Endothelial cell of umbilical vein (primary cell): ENCODE data around the gene SUCLG1. TPM values are rescaled to one million over a fixed set of nuclear protein-coding genes. Genes with fewer than 3 reads are reported as not detected.

Experiments
- BruUV-seq: library from RNA; stranded (reverse); fragments of 400-500 nt; replicated peaks from 2 replicates; lab custom pipeline; 2021; lab: Mats Ljungman, UMichigan
- CTCF ChIA-PET: fragments of 300-600, 350-600 bp; sonication (Branson Sonifier 250); formaldehyde crosslinking; loops from one replicate; lab custom pipeline; 2021; ENCODE audit warnings: antibody characterized with exemption, inconsistent platforms; lab: Charles Lee
- POLR2A ChIA-PET: fragments of 300-600, 350-600 bp; sonication (Branson Sonifier 250); formaldehyde crosslinking; loops from one replicate; lab custom pipeline; 2021; ENCODE audit warnings: antibody characterized with exemption, inconsistent platforms; lab: Charles Lee
- DNase-seq: peaks from one replicate; pipeline ENCODE4 v3.0.0-alpha.2; 2011; ENCODE audit warnings: low read depth, low spot score
- FAIRE-seq: peaks from 2 replicates; lab custom pipeline; 2011; peaks lifted over from hg19 to GRCh38; lab: Jason Lieb, UNC
- H2AFZ ChIP-seq: 2 replicates; pipeline ENCODE4 v1.6.0; 2012; ENCODE audit warnings: low read depth, low read length, control low read depth, inconsistent platforms
- H3K27ac ChIP-seq: 2 replicates; pipeline ENCODE4 v1.5.1; 2011; ENCODE audit warnings: low read depth, mild to moderate bottlenecking, control low read depth, low read length, moderate library complexity; ENCODE audit not compliant: insufficient read depth
- H3K27me3 ChIP-seq, 2 experiments: 2 replicates each; pipeline versions ENCODE4 v1.6.0 to v1.6.1; 2011; ENCODE audit warnings: low read length in 2 of 2, mixed read lengths in 1 of 2; ENCODE audit not compliant: control insufficient read depth in 2 of 2, insufficient read depth in 2 of 2
- H3K36me3 ChIP-seq, 2 experiments: 2 replicates in 1 of 2; 3 replicates in 1 of 2; pipeline ENCODE4 v1.5.1; 2011; ENCODE audit warnings: low read length in 2 of 2, mild to moderate bottlenecking in 1 of 2, moderate library complexity in 1 of 2; ENCODE audit not compliant: control insufficient read depth in 2 of 2, insufficient read depth in 2 of 2; ENCODE audit errors: extremely low read depth in 1 of 2
- H3K4me1 ChIP-seq: 3 replicates; pipeline ENCODE4 v1.5.1; 2011; ENCODE audit warnings: mild to moderate bottlenecking, low read length; ENCODE audit not compliant: control insufficient read depth, insufficient read depth; ENCODE audit errors: extremely low read depth
- H3K4me2 ChIP-seq: 2 replicates; pipeline ENCODE4 v1.6.1; 2011; ENCODE audit warnings: low read length, control low read depth, mixed read lengths; ENCODE audit not compliant: insufficient read depth
- H3K4me3 ChIP-seq, 3 experiments: fragments of 200-600 bp in 1 of 3; sonication (generic), shearing (Covaris generic) in 1 of 3; replicated peaks in 1 of 3; 2 replicates each; pipeline ENCODE4 v1.5.1; 2011 to 2016; ENCODE audit warnings: control low read depth in 3 of 3, low read length in 3 of 3, mild to moderate bottlenecking in 2 of 3, inconsistent platforms in 1 of 3, low read depth in 1 of 3, moderate library complexity in 1 of 3; ENCODE audit not compliant: insufficient read depth in 1 of 3
- H3K79me2 ChIP-seq: 2 replicates; pipeline ENCODE4 v1.6.0; 2012; ENCODE audit warnings: low read length, inconsistent platforms; ENCODE audit not compliant: control insufficient read depth, insufficient read depth
- H3K9ac ChIP-seq: replicated peaks from 2 replicates; pipeline ENCODE3; 2011; ENCODE audit warnings: low read length, control low read depth; ENCODE audit not compliant: insufficient read depth; ENCODE audit errors: extremely low read depth
- H3K9me1 ChIP-seq: replicated peaks from 3 replicates; pipeline ENCODE4 v1.6.0; 2011; ENCODE audit warnings: mild to moderate bottlenecking, low read length; ENCODE audit not compliant: control insufficient read depth, insufficient read depth; ENCODE audit errors: extremely low read depth
- H3K9me3 ChIP-seq: replicated peaks from 2 replicates; pipeline ENCODE4 v1.5.1; 2012; ENCODE audit warnings: low read length, inconsistent platforms; ENCODE audit not compliant: control insufficient read depth, insufficient read depth
- H4K20me1 ChIP-seq: replicated peaks from 2 replicates; pipeline ENCODE3; 2011; ENCODE audit warnings: mild to moderate bottlenecking, low read length; ENCODE audit not compliant: control insufficient read depth, insufficient read depth; ENCODE audit errors: extremely low read depth
- EZH2 ChIP-seq: IDR thresholded peaks from 2 replicates; pipeline ENCODE4 v1.6.1; 2012; ENCODE audit warnings: borderline replicate concordance, low read depth, mild to moderate bottlenecking, moderate library complexity, low read length, inconsistent platforms; ENCODE audit not compliant: severe bottlenecking
- FOS ChIP-seq: IDR thresholded peaks from 2 replicates; pipeline ENCODE4 v1.6.1; 2011; ENCODE audit warnings: mild to moderate bottlenecking, low read length, moderate library complexity, borderline replicate concordance; ENCODE audit not compliant: insufficient read depth
- GATA2 ChIP-seq: IDR thresholded peaks from 2 replicates; pipeline ENCODE4 v1.7.0; 2011; ENCODE audit warnings: low read depth, mild to moderate bottlenecking, moderate library complexity, mixed read lengths, low read length; ENCODE audit not compliant: insufficient read length, insufficient read depth
- JUN ChIP-seq: IDR thresholded peaks from 2 replicates; pipeline ENCODE4 v1.6.1; 2011; ENCODE audit warnings: borderline replicate concordance, low read depth; ENCODE audit not compliant: insufficient read length, insufficient read depth
- MYC ChIP-seq: IDR thresholded peaks from one replicate; pipeline ENCODE4 v1.6.1; 2011; ENCODE audit warnings: mild to moderate bottlenecking, low read depth, low read length
- POLR2A ChIP-seq: IDR thresholded peaks from 2 replicates; pipeline ENCODE4 v1.6.1; 2012; ENCODE audit warnings: low read depth, mild to moderate bottlenecking, control low read depth, low read length
- POLR2AphosphoS5 ChIP-seq: IDR thresholded peaks from 2 replicates; pipeline ENCODE4 v1.6.1; 2012; ENCODE audit warnings: low read depth, mild to moderate bottlenecking, control low read depth, low read length, moderate library complexity; ENCODE audit not compliant: insufficient read depth
- dilution Hi-C: fragments of 300-500 bp; cut with MboI; formaldehyde crosslinking; loops from one replicate; pipeline ENCODE4 v1.15.0; 2019; ENCODE audit warnings: low sequenced_read_pairs; ENCODE audit not compliant: extremely low pct_ligation_motif_present
- intact Hi-C: fragments of 100-400 bp; cut with micrococcal nuclease; formaldehyde crosslinking; loops from one replicate; pipeline ENCODE4 v1.10.0; 2022
- polyA plus RNA-seq, 4 experiments: library from polyadenylated mRNA; depleted of rRNA in 3 of 4; stranded (reverse) in 3 of 4; unstranded in 1 of 4; fragments of >200 nt; gene quantifications; 2 replicates each; pipeline versions ENCODE4 v1.2.1 to v1.2.3, GENCODE V29; 2011 to 2012; ENCODE audit warnings: missing spikeins in 1 of 4
- total RNA-seq: library from RNA; stranded (reverse); gene quantifications from 2 replicates; pipeline ENCODE4 v1.2.3, GENCODE V29; 2021
- TF ChIP-seq, protein P1 (sequence below): IDR thresholded peaks from 2 replicates; pipeline ENCODE4 v1.6.1; 2011; ENCODE audit not compliant: insufficient read depth, insufficient read length
- TF ChIP-seq, protein P2 (sequence below), 2 donors: IDR thresholded peaks; 1 replicate in 1 of 2; 2 replicates in 1 of 2; pipeline ENCODE4 v1.5.1; 2011; ENCODE audit warnings: low read length in 2 of 2, mild to moderate bottlenecking in 2 of 2, moderate library complexity in 2 of 2, control low read depth in 1 of 2, inconsistent platforms in 1 of 2, low read depth in 1 of 2; ENCODE audit not compliant: insufficient read depth in 1 of 2; ENCODE audit errors: extremely low read depth in 1 of 2

The SUCLG1 gene
- total and polyA plus RNA-seq, 2 donors (not counting 3 experiments of a cell fraction or from before 2014, with no cell fraction given): 31.7 to 59.2 TPM

DNA sequence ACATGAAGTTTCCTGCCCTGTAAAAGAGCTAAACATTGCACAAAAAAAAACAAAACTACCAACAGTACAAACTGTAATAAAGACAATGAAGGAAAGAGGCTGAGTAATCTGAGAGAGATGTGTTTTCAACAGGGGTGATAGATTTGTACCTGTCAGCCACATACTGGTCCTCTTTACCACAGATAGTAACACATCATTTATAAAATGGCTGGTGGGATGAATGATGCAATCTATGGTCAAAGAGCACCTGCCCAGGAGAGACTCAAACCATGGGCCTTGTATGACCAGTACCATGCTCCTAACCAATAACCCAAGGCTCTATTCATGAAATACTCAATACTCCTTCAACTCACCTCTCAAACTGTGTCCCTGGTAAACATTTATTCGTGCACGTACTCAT lies 4.5 kb downstream of the SUCLG1 start:
- no peak overlapping the region for H3K4me3 ChIP-seq
- no peak overlapping the region for H3K9ac ChIP-seq
- FAIRE-seq (no peak), DNase-seq (no peak)
- no peaks in the 10 kb centered on the region for H3K36me3 ChIP-seq
- TF ChIP-seq POLR2AphosphoS5 (no peak), JUN (no peak), FOS (no peak), GATA2 (no peak), EZH2 (no peak), POLR2A (no peak), MYC (no peak)
- TF ChIP-seq, protein P1, sequence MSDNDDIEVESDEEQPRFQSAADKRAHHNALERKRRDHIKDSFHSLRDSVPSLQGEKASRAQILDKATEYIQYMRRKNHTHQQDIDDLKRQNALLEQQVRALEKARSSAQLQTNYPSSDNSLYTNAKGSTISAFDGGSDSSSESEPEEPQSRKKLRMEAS: no peak
- TF ChIP-seq, protein P2, sequence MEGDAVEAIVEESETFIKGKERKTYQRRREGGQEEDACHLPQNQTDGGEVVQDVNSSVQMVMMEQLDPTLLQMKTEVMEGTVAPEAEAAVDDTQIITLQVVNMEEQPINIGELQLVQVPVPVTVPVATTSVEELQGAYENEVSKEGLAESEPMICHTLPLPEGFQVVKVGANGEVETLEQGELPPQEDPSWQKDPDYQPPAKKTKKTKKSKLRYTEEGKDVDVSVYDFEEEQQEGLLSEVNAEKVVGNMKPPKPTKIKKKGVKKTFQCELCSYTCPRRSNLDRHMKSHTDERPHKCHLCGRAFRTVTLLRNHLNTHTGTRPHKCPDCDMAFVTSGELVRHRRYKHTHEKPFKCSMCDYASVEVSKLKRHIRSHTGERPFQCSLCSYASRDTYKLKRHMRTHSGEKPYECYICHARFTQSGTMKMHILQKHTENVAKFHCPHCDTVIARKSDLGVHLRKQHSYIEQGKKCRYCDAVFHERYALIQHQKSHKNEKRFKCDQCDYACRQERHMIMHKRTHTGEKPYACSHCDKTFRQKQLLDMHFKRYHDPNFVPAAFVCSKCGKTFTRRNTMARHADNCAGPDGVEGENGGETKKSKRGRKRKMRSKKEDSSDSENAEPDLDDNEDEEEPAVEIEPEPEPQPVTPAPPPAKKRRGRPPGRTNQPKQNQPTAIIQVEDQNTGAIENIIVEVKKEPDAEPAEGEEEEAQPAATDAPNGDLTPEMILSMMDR (IDR thresholded peaks at IDR 0.05; ENCODE audit: extremely low read depth in 1 of 2, insufficient read depth in 1 of 2, low read depth in 1 of 2, low read length in 2 of 2): no peak
- peaks cover 7% of the 10 kb centered on the region for H3K4me1 ChIP-seq
- H3K4me2 ChIP-seq: no peak overlapping the region
- no peaks in the 10 kb centered on the region for H3K9me3 ChIP-seq
- POLR2A ChIA-PET: no interaction called here
- CTCF ChIA-PET: no interaction called here
- H3K27me3 ChIP-seq: no peaks in the 10 kb centered on the region
- dilution Hi-C loops (no loop called here), intact Hi-C loops (no loop called here)
- H3K9me1 ChIP-seq: no peaks in the 10 kb centered on the region
- H3K27ac ChIP-seq: no peak overlapping the region
- no peaks in the 10 kb centered on the region for H4K20me1 ChIP-seq
- peaks cover 63% of the 10 kb centered on the region for H3K79me2 ChIP-seq
- H2AFZ ChIP-seq: no peak overlapping the region
- no TSS peak for BruUV-seq
